GM18508 (cell line): ENCODE data around the gene ABCA2.
"Not testable (repeated sequence)": the region's sequence is repeated elsewhere in the genome, so short reads cannot be mapped to it uniquely, and the experiment has no call there.

ENCODE experiments used
- ATAC-seq: cut with Tn5 transposase; IDR thresholded peaks from one replicate; pipeline ENCODE4 v1.9.1; 2021; ENCODE audit warnings: moderate number of reproducible peaks; ENCODE audit not compliant: insufficient read depth, unreplicated experiment

Gene ABCA2

GRCh38 chr9:137017791-137018497 lies 10.1 kb downstream of the ABCA2 start:
- ATAC-seq = no peak

- no peak for ATAC-seq
Measured at GRCh38 chr9:137017071-137017470, 11.0 kb downstream of the ABCA2 start.

- ATAC-seq = no peak
Measured at GRCh38 chr9:137016436-137016835, 11.6 kb downstream of the ABCA2 start.

- no peak for ATAC-seq
Measured at GRCh38 chr9:137015976-137016375, 12.1 kb downstream of the ABCA2 start.

- no peak for ATAC-seq
Measured at GRCh38 chr9:137015540-137015930, 12.5 kb downstream of the ABCA2 start.

GRCh38 chr9:137014776-137015539 lies 13.1 kb downstream of the ABCA2 start:
- no peak for ATAC-seq

- no peak for ATAC-seq
Measured at GRCh38 chr9:137014166-137014565, 13.9 kb downstream of the ABCA2 start.

- ATAC-seq = no peak
Measured at GRCh38 chr9:137013571-137013940, 14.5 kb downstream of the ABCA2 start.

GRCh38 chr9:137012694-137013570 lies 15.1 kb downstream of the ABCA2 start:
- no peak for ATAC-seq

GRCh38 chr9:137011907-137012675 lies 15.9 kb downstream of the ABCA2 start:
- no peak for ATAC-seq

- no peak for ATAC-seq
Measured at GRCh38 chr9:137011156-137011555, 16.9 kb downstream of the ABCA2 start.

- no peak for ATAC-seq
Measured at GRCh38 chr9:137009938-137010732, 17.9 kb downstream of the ABCA2 start.

GRCh38 chr9:137009217-137009616 lies 18.8 kb downstream of the ABCA2 start:
- ATAC-seq = no peak

GRCh38 chr9:137008312-137008711 lies 19.7 kb downstream of the ABCA2 start:
- ATAC-seq = no peak

GRCh38 chr9:137007816-137008270 lies 20.2 kb downstream of the ABCA2 start:
- no peak for ATAC-seq

- no peak for ATAC-seq
Measured at GRCh38 chr9:137007108-137007815, 20.8 kb downstream of the ABCA2 start.

GRCh38 chr9:137006116-137007003 lies 21.7 kb downstream of the ABCA2 start:
- no peak for ATAC-seq

- ATAC-seq = not testable (repeated sequence)
Measured at GRCh38 chr9:137004285-137004684, 23.8 kb downstream of the ABCA2 start.
